DOHH2 (cell line): ENCODE measurements around the gene NSMF.

Experiments
- H3F3A ChIP-seq: fragments of 200-600 bp; sonication (generic), shearing (Covaris generic); 2 replicates; pipeline ENCODE4 v1.6.0; 2016; ENCODE audit warnings: antibody characterized with exemption, mild to moderate bottlenecking; ENCODE audit not compliant: control insufficient read depth, insufficient read depth
- H3K27ac ChIP-seq: fragments of 200-600 bp; sonication (generic); 2 replicates; pipeline ENCODE4 v1.5.1; 2014; ENCODE audit warnings: low read depth, mild to moderate bottlenecking, low read length, moderate library complexity
- H3K27me3 ChIP-seq: fragments of 200-600 bp; sonication (generic); 2 replicates; pipeline ENCODE4 v1.6.1; 2014; ENCODE audit warnings: mild to moderate bottlenecking, low read length, mixed read lengths; ENCODE audit not compliant: control insufficient read depth
- H3K36me3 ChIP-seq: fragments of 200-600 bp; sonication (generic); 2 replicates; pipeline ENCODE4 v1.6.1; 2014; ENCODE audit warnings: mild to moderate bottlenecking, low read length, moderate library complexity, mixed read lengths; ENCODE audit not compliant: control insufficient read depth
- H3K4me1 ChIP-seq: fragments of 200-600 bp; sonication (generic); 2 replicates; pipeline ENCODE4 v1.6.1; 2014; ENCODE audit warnings: mild to moderate bottlenecking, low read length, mixed read lengths; ENCODE audit not compliant: control insufficient read depth
- H3K4me2 ChIP-seq: fragments of 200-600 bp; sonication (generic); 2 replicates; pipeline ENCODE4 v1.6.0; 2014; ENCODE audit warnings: mild to moderate bottlenecking, low read length, moderate library complexity
- H3K4me3 ChIP-seq: fragments of 200-600 bp; sonication (generic); 2 replicates; pipeline ENCODE4 v1.5.1; 2014; ENCODE audit warnings: mild to moderate bottlenecking, low read length, mixed read lengths
- H3K79me2 ChIP-seq: fragments of 200-600 bp; sonication (generic); 2 replicates; pipeline ENCODE4 v1.6.1; 2014; ENCODE audit warnings: mild to moderate bottlenecking, low read length, mixed read lengths; ENCODE audit not compliant: control insufficient read depth
- H3K9me2 ChIP-seq: fragments of 200-600 bp; sonication (generic); replicated peaks from 2 replicates; pipeline ENCODE4 v1.6.1; 2014; ENCODE audit warnings: mild to moderate bottlenecking, low read length, mixed read lengths; ENCODE audit not compliant: control insufficient read depth
- H3K9me3 ChIP-seq: fragments of 200-600 bp; sonication (generic); 2 replicates; pipeline ENCODE4 v1.6.1; 2014; ENCODE audit warnings: antibody characterized with exemption, low read length, mixed read lengths; ENCODE audit not compliant: control insufficient read depth, insufficient read depth
- H4K20me1 ChIP-seq: fragments of 200-600 bp; sonication (generic); 2 replicates; pipeline ENCODE4 v1.6.0; 2014; ENCODE audit warnings: low read depth, mild to moderate bottlenecking, antibody characterized with exemption, low read length, moderate library complexity; ENCODE audit not compliant: control insufficient read depth, insufficient read depth
- CTCF ChIP-seq: fragments of 200-600 bp; sonication (generic); IDR thresholded peaks from one replicate; pipeline ENCODE4 v1.5.1; 2014; ENCODE audit warnings: antibody characterized with exemption, mild to moderate bottlenecking, low read depth, low read length; ENCODE audit not compliant: poor library complexity, severe bottlenecking
- EZH2phosphoT487 ChIP-seq: fragments of 200-600 bp; sonication (generic); IDR thresholded peaks from 2 replicates; pipeline ENCODE4 v1.6.1; 2017; ENCODE audit warnings: borderline replicate concordance, mild to moderate bottlenecking, antibody characterized with exemption, low read length, moderate library complexity, mixed read lengths

The NSMF gene

GRCh38 chr9:137436761-137437600 is 22.2 kb downstream of the NSMF start:
- no peak overlapping the region for H3K4me2 ChIP-seq
- peaks cover 17% of the 10 kb centered on the region for H3K4me1 ChIP-seq
- H3F3A ChIP-seq, result peaks cover 2% of the 10 kb centered on the region
- H4K20me1 ChIP-seq, result no peaks in the 10 kb centered on the region
- no peaks in the 10 kb centered on the region for H3K79me2 ChIP-seq
- no peaks in the 10 kb centered on the region for H3K9me3 ChIP-seq
- H3K27ac ChIP-seq, result no peak overlapping the region
- no peaks in the 10 kb centered on the region for H3K9me2 ChIP-seq
- TF ChIP-seq CTCF, result no peak
- no peak for TF ChIP-seq EZH2phosphoT487
- H3K36me3 ChIP-seq, result no peaks in the 10 kb centered on the region
- H3K27me3 ChIP-seq, result 0 out of 2 replicates have a peak, but pooled peaks cover 4% of the 10 kb centered on the region
- H3K4me3 ChIP-seq, result no peak overlapping the region

GRCh38 chr9:137435980-137436760 is 23.0 kb downstream of the NSMF start:
- no peak for TF ChIP-seq EZH2phosphoT487
- TF ChIP-seq CTCF, result no peak
- H3K4me2 ChIP-seq, result no peak overlapping the region

GRCh38 chr9:137435381-137435891 is 23.7 kb downstream of the NSMF start:
- Histone ChIP-seq H3K36me3 (no peaks in the 10 kb centered on the region; the same call in 1 of the 2 replicates), H3K79me2 (no peaks in the 10 kb centered on the region), H3F3A (no peaks in the 10 kb centered on the region; the same call in 1 of the 2 replicates), H3K27ac (no peak overlapping the region), H3K27me3 (no peaks in the 10 kb centered on the region), H3K4me1 (peaks cover 26% of the 10 kb centered on the region), H3K4me3 (no peak overlapping the region), H3K9me2 (no peaks in the 10 kb centered on the region), H3K4me2 (no peak overlapping the region), H3K9me3 (no peaks in the 10 kb centered on the region), H4K20me1 (no peaks in the 10 kb centered on the region)
- no peak for TF ChIP-seq EZH2phosphoT487
- TF ChIP-seq CTCF, result no peak

More at GRCh38 chr9:137435980-137436760, 23.0 kb downstream of the NSMF start:
- no peaks in the 10 kb centered on the region for H3K79me2 ChIP-seq
- no peaks in the 10 kb centered on the region for H4K20me1 ChIP-seq
- no peaks in the 10 kb centered on the region for H3K9me3 ChIP-seq
- H3K27me3 ChIP-seq, result no peaks in the 10 kb centered on the region
- H3K4me3 ChIP-seq, result no peak overlapping the region
- H3K36me3 ChIP-seq, result no peaks in the 10 kb centered on the region; the same call in 1 of the 2 replicates
- H3K4me1 ChIP-seq, result peaks cover 20% of the 10 kb centered on the region
- no peaks in the 10 kb centered on the region; the same call in 1 of the 2 replicates for H3F3A ChIP-seq
- no peaks in the 10 kb centered on the region for H3K9me2 ChIP-seq
- no peak overlapping the region for H3K27ac ChIP-seq
